NCI-H1694 (cell line): ENCODE results near the gene RESP18.
A peak's percentile ranks its signal among the peaks of the same experiment; 100 is the strongest.
"Not testable (repeated sequence)": the region's sequence is repeated elsewhere in the genome, so short reads cannot be mapped to it uniquely, and the experiment has no call there.

Source experiments
- DNase-seq: peaks from one replicate; lab custom pipeline; 2025; lab: John Stamatoyannopoulos, UW

RESP18 gene

GRCh38 chr2:219325657-219326315 lies 6.8 kb downstream of the RESP18 start:
- DNase-seq, result no peak

DNA sequence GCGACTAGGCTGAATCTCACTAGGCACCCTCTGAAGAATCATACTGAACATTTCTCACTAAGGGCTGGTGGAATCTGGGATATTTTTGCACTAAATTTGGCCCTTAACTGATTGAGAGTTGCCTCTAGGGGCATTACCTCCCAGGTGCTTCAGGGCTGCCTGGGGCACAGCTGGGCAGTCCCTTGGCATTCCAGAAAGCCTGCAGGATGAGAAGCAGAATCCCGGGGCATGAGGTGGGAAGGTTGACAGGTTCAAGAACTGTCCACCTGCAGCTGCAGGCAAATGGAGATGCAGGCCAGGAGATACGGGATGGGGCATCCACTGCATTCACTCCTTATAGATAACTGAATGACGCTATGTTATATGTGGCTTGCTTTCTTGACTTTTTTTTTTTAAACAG lies 7.4 kb downstream of the RESP18 start:
- no peak for DNase-seq

DNA sequence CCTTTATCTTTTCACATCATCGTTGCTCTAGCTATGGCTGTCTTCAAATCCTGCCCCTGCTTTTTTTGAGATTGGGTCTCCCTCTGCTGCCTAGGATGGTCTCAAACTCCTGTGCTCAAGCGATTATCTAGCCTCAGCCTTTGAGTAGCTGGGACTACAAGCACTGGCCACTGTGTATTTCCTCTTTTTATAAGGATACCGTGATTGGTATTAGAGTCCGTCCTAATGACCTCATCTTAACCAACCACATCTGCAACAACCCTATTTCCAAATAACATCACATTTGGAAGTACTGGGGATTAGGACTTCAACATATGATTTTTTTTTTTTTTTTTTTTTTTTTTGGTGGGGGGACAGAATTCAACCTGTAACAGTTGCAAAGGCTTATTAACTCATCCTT lies 9.1 kb downstream of the RESP18 start:
- DNase-seq, result no peak

DNA sequence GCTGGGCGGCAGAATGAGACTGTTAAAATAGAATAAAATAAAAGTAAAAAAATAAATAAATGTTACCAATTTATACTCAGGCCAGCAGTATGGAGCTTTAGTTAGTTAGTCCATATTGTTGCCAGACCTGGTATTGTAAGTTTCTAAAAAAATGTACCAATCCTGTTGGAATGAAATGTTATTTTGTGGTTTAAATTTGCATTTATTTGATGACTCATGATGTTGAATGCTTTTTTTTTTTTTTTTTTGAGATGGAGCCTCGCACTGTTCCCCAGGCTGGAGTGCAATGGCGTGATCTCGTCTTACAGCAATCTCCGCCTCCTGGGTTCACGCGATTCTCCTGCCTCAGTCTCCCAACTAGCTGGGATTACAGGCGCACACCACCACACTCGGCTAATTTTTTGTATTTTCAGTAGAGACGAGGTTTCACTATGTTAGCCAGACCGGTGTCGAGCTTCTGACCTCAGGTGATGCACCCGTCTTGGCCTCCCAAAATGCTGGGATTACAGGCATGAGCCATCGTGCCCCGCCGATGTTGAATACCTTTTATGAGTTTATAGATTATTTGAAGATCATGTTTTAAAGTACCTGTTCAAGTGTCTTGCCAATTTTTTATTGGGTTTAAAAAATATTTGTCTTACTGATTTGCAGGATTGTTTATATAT lies 17.6 kb downstream of the RESP18 start:
- no peak for DNase-seq

GRCh38 chr2:219312683-219313263 lies 19.8 kb downstream of the RESP18 start:
- not testable (repeated sequence) for DNase-seq

GRCh38 chr2:219309278-219309677 lies 23.3 kb downstream of the RESP18 start, which contains the start of gene PTPRN:
Gene PTPRN (minus strand): TSS chr2:219309401. CDS start chr2:219309332, 69 bp downstream.
- DNase-seq, result peak; percentile 64

DNA sequence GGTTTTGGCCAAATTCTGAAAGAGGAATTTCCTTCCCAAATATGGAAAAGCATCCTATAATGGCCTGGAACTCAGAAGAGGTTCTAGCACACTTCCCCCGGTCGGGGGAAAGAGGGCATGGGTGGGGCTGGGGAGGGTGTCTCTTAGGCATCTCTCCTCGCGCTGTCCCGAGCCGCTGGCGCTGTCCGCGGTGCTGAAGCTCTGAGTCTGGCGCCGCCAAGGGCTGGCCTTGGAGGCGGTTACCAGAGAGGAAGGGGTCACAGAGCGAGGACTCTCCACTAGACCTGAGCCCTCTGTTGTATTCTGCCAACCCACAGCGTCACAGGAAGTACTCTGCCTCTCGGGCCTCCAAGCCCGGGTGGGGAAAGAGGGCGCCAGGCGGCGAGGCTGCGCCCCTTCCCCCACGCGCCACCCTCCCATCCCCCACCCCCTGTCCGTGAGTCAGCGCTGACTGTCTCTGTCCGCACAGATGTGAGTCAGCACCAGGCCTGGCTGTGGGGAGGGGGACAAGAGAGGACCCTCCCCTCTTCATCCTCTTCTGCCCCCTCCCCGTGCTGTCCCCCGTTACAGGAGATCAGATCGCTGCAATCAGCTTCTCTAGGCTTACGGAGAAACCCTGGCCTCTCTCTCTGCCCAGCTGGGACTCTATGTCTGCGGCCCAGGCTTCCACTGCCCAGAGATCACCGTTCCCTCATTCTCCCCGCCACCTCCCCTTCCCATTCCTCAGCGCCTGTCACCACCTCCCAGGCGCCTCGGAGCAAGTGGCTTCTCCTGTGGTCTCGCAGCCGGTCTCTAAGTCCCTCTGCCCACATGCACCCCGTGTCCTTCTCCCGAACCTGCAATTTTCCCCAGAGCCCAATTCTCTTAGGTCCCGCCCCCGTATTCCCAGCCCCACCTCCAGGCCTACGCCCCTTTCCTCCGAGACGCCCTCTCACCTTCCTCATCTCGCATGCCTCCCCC lies 24.1 kb downstream of the RESP18 start:
- no peak for DNase-seq

DNA sequence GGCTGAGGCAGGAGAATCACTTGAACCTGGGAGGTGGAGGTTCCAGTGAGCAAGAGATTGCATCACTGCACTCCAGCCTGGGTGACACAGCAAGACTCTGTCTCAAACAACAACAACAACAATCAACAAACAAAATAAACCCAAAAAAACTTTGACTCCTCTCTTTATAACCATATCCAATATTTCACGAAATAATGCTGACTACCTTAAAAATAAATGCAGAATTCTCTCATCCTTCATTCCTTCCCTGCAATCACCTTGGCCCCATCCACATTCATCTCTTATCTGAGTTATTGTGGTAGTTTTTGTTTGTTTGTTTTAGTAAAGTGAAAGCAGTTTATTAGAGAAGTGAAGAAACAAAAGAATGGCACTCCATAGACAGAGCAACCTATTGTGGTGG lies 26.5 kb downstream of the RESP18 start:
- no peak for DNase-seq

- DNase-seq, result no peak
These were observed 28.3 kb downstream of the RESP18 start for GRCh38 chr2:219304223-219304622.

DNA sequence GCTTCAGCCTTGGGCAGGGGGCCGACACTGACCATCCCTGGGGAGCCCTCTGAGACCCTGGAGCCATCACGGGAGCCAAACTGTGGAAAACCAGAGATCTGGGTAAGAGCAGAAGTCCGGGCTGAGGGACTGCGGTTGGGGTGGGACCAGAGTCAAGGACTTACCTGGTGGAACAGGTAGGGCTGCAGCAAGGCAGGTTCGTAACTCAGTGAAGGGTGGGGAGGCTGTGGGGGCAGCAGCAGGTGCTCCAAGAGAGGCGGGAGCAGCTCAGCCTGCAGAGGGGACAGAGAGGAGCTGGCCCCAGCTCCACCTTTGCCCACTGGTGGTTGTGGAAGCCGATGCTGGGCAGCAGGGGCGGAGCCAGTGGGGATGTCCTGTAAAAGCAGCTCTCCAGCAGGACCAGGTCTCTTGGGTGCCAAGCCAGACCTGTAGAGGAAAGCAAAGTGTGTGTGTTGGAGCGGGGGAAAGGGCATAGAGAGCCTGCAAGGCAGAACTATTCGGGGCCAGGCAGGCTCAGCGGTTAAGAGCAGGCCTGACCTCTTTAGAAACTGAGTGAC lies 30.1 kb downstream of the RESP18 start:
- DNase-seq, result no peak

GRCh38 chr2:219300022-219300421 lies 32.5 kb downstream of the RESP18 start:
- no peak for DNase-seq

- no peak for DNase-seq
These were observed 33.2 kb downstream of the RESP18 start for GRCh38 chr2:219299372-219299760.

GRCh38 chr2:219298759-219299371 lies 33.7 kb downstream of the RESP18 start:
- DNase-seq, result peak; percentile 78

GRCh38 chr2:219297766-219298456 lies 34.6 kb downstream of the RESP18 start:
- DNase-seq, result no peak

DNA sequence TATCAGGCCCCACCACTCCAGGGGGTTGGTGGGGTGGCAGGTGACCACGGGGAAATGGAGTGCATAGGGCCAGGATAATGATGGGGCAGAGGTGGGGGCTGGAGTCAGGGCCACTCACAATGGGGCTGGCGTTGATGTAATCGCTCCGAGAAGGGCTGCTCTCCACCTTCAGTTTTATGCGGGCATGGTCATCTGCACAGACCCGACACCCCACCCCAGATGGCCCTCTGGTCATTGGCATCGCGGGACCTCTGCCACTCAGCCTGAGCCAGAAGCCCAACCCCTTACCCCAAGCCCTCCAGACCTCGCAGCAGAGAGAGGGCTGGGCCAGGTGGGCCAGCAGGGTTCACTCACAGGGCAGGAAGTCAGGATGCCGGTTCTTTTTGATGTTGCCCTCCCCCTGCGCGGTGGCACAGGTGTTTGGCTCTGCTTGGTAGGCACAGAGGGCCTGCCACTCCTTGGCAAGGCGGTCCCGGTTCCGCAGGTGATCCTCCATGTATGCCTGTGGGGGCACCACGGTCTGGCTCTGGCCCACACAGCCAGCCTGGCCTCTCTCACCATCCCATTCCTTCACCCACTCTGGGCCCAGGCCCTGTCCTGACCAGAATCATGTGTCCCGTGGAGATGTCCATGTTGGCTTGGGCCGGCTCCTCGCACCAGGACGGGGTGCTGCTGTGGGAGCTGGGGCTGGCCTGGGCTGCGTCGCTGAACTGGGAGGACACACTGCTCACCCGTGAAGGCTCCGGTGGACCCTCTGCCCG lies 35.7 kb downstream of the RESP18 start:
- DNase-seq, result no peak

- no peak for DNase-seq
These were observed 36.4 kb downstream of the RESP18 start for GRCh38 chr2:219296142-219296541.

DNA sequence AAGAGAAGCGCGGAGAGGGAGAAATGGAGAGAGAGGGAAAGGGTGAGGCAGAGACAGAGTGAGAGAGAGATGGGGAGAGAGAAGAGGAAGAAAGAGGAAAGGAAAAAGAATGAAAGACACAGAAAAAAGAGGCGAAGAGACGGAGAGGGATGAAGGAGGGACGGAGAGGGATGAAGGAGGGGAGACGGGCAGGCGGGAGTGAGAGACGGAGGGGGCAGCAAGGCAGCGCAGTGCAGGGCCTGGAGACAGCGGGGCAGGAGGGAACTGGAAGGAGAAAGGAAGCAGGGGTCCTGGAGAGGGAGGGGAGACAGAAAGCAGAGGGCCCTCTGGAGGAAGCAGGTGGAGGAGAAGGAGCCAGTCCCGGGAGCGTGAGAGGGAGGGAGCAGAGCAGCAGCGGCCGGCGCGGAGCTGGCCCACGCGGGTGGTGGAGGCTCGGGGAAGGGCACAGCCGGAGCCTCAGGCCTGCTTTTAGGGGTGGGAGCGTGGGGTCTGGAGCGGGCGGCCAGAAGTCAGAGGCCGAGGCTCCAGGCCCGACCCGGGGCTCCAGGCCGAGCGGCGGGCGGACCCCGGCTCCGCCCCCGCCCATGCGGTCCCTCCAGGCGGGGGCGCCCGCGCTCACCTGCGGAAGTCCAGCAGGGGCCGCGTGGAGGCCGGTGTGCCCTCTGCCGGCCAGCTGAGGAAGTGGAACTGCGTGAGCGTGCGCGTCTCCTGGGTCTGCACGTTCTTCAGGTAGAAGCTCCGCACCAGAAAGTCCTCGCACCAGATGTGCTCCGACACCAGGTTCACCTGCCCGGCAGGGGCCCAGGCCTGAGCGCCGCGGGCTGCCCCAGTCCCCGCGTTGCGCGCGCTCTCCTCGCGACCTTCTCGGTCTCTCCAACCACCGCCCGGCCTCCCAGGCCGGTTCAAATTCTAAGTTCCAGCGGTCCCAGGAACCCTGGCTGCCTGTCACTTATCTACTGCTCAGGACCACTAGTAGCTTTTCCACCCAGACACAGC lies 37.9 kb downstream of the RESP18 start:
- peak; percentile 54 for DNase-seq

DNA sequence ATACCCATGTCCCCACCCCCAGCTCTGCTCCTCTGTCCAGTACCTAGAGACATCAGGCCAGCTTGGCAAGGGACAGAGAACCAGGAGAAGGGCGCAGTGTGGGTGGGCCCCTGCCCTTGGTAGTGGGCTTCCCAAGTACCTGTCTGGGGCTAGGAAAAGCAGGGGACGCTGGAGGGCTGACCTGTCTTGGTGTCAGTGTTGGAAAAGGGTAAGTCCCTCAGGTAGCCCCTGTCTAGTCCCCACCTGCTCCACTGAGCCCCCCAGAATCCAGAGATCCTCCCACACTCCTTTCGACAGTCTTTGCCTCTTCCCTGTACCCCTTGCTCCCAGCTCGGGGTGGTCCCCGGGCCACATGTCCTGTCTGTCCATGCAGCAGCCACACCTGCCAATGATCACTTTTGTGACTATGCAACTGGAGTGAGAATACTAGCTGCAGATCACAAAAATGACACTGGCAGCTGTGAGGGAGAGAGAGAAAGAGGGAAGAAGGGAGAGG lies 38.8 kb downstream of the RESP18 start:
- DNase-seq, result no peak

DNA sequence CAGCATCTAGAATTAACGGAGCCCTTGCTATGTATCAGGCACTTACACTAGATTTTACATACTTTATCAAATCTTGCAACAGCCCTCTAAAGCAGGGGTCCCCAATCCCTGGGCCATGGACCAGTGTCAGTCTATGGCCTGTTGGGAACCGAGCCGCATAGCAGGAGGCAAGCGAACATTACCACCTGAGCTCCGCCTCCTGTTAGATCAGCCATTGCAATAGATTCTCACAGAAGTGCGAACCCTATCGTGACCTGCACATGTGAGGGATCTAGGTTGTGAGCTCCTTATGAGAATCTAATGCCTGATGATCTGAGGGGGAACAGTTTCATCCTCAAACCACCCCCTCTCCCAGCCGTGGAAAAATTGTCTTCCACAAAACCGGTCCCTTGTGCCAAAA lies 39.9 kb downstream of the RESP18 start:
- DNase-seq, result no peak
